DMS79 treated with DMSO at 0.1 percent for 48 hours (cell line): ENCODE measurements around the gene FAM83C.
A peak's percentile ranks its signal among the peaks of the same experiment; 100 is the strongest.
"Not testable (repeated sequence)": the region's sequence is repeated elsewhere in the genome, so short reads cannot be mapped to it uniquely, and the experiment has no call there.

ENCODE experiments used
- DNase-seq: peaks from one replicate; lab custom pipeline; 2025; lab: John Stamatoyannopoulos, UW

Gene FAM83C

DNA sequence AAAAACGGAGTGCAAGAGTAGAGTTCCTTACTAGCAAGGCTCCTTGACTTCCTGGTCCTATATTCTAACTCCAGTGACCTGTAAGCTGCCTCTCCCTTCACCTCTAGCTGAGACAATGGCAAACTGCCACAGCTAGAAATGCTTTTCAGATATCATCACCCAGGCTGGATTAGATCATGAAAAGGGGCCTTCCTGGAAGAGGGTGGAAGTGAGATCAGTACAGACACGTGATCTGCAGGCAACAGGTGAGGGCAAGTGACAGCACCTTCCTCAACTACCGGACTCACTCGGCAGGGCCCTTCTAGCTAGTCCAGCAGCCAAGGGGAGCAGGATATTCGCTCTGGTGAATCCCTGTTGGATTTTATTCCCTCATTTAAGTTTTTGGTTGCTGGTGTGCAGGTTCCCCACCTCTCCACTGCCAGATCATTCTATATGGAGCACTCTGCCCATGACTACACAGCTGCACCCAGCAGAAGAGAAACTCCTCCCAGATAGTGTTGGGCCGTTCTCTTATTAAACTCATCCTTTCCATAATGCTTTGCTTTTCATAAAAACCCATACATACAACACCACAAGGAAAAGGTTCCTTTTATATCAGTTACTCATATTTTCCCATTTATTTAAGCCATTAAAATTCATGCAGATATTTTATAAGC lies 26.4 kb upstream of the FAM83C start:
- no peak for DNase-seq

DNA sequence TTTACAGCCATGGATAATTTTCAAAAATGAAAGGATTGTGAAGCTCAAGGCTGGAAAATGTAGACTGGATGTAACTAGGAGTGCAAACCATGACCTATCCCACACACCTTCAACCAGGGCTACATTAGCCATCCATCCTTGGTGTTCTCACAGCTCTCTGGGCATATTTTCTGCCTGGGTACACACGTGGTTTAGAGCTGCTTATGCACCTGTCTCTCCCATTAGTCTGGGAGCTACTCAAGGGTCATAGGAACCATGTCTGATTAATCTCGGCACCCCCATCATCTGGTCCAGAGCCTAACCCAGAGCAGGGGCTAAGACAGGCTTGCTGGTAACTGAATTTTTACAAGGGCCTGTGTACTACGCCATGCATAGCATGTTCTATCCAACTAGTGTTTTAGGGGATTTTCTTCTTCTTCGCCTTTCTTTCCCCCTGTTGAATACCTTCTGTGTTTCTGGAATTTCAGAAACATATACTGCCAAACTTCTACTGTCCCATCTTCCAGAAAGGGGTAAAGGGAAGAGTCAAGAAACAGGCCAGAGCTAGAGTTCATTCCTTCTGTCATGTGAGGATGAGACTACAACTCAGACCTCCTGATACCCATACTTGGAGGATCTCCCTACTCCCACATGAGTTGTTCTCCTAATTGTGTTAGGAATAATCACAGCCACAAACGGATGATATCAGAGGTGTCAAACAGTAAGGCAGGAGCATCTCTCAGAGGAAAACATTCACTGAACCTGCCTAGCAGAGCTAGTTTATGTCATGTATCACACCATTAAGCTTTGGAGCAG lies 25.4 kb upstream of the FAM83C start:
- DNase-seq = peak; percentile 12

DNA sequence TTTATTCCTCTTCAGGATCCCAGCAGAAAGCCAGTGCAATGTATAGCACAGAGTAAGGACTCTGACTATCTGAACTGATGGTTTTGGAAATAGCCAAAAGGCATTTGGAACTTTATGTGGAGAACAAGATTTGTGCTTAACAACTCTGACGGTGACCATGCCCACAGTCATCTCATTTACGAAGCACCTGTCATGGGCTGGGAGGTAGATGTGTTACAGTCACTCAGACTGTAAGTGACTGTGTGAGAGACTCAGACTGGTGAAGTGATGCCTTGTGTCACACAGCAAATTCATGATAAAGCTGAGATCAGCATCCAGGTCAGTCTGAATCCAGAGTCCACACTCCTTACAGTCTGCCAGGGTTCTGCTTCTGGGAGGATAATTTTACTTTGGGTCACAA lies 23.9 kb upstream of the FAM83C start:
- no peak for DNase-seq

DNA sequence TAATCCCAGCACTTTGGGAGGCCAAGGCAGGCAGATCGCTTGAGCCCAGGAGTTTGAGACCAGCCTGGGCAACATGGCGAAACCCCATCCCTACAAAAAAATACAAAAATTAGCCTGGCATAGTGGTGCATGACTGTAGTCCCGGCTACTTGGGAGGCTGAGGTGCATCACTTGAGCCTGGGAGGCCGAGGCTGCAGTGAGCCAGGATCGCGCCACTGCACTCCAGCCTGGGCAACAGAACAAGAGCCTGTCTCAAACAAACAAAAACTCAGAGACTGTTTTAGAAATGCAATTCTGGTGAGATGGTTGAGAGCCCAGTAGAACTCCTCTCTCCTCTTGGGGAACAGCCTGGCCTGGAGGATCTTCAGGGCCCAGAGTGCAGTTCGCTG lies 23.4 kb upstream of the FAM83C start:
- not testable (repeated sequence) for DNase-seq

DNA sequence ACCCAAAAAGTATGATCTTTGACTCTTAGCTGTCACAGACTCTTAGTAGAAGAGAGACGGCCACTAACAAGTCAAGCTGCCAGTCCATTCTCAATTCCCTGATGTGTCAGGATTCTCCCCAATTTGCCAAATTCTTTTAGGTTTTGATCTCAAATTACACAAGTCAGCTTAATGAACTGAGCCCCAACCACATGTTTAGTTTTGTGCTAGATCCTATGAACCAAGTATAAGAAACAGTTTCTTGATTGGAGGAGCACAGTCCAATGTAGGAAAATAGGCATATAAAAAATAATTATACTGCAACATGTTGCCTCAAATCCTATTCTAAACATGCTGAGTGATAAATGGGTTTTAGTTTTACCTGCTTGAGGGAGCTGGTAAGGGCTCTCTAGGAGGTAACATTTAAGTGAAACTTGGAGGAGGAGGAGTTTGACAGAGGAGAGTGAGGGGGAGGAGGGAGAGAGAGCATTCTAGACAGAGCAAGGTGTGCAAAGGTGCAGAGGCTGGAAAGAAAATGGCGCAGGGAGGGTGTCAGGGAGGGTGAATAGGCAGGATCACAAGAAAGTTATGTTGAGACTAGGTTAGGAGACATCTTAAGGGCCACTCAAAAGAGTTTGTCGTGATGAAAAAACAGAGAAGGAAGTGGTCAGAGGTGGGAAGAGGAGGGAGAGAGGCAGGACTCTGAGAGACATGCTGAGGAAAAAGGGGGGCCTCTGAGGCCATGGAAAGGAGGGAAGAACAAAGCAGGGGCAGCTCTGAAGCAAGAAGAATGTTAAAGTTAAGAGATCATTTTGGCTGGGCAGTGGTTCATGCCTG lies 22.8 kb upstream of the FAM83C start:
- no peak for DNase-seq

DNA sequence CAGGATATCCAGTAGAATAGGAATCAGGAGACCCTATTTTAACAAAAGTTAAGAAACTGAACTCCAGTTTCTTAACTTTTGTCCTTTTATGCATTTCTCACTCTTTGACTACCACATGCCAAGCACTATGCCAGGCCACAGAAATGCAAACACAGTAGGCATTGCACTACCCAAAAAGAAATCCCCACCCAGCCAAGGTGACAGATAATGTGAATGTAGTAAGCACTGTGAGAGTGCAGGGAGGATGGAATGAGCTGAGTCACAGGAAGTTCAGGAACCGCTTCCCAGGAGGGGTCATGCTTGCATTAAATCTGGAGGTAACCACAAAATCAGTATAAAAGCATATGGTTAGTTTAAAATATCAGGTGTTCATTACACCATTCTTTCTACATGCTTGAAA lies 20.1 kb upstream of the FAM83C start:
- no peak for DNase-seq

DNA sequence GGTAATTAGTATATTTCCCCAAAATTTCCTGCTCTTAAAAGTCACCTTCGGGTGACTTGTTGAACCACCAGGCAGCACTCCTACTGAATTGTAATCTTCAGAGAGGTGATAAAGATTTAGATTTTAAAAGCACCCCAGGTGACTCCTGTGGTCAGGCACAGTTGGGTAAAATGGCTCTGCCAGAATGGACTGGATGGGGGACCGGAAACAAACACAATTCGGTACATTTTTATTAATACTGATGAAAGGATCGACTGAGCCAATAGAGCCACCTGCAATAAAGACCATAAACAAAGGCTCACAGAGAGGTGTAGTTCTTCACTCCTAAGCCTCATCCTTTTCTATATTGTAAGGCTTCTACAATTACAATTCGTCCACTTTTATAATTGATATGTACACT lies 19.6 kb upstream of the FAM83C start:
- no peak for DNase-seq

DNA sequence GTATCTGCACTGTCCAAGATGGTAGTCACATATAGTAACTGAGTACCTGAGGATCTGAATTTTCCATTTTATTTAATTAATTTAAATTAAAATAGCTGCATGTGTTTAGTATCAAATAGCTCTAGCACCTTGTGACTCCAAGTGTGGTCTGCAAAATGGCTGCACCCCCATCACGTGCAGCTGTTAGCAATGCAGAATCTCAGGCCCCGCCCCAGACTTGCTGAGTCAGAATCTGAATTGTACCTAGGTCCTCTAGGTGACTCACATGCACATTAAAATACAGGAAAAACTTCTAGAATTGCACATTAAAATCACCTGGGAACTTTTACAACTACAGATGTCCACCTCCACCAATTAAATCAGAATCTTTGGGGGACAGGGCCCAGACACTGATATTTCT lies 19.2 kb upstream of the FAM83C start:
- DNase-seq = no peak

DNA sequence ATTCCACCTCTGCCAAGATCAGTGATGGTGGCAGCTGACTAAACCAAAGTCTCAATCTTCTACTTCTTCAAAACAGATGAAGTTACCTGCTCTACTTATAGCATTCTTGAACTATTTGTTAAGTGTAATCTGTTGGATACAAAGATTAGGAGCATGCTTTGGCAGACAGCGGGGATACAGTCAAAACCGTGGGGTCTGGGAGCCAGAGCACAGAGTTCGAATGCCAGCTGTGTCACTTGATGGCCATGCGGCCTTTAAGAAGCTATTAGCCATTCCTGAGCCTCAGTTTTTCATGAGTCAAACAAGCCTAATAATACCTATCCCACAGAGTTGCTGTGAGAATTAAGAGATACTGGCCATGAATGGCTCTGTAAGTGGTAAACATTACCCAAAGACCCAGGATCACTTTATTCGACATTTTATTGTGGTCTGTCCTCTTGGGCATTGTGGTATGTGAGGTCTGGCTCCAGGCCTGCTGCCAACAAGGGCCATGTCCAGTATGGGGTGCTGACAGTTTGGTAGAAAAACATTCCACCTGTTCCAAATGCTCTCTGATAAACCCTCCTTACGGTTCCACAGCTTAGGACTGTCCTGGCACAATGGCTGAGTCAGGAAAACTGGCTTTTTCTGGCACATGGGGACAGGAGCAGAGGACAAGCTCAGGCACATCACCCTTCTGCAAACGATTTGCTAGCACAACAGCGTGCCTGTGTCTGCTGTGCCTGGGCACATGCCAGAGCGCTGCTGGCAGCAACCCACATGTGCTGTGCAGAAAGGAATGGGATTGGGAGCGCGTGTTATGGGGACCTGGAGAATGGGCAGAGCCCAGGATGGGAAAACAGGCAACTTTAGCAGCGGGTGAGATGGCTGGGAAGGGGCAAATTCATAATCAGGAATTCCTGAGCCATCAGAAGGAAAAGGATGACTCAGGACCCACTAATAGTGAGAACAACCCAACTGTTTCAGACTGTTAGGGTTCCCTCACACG lies 15.7 kb upstream of the FAM83C start:
- peak; percentile 76 for DNase-seq

DNA sequence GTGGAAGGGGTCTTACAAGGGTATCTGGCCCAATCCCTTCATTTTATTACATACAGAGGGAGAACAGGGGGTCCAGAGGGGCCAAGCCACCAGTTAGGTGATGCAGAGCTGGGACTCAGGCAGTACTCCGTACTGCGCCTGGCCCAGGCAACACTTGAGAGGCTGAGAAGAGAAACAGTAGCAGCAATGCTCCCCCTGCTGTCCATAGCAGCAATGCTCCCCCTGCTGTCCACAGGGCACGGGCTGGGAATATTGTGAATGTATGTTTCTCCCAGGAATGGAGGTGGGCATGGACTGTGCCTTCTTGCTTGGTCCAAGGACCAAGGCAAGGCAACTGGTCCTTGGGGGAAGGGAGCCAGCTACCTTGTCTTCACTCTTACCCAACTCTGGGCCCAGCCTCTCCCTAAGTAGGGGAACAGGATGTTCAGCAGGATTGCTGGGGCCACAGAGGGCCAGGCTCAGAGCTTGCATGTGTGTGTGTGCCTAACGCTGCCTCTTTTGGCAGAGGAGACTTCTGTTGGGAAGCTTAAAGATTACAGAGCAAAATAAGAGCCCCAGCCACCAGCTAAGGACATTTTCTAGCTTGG lies 14.8 kb upstream of the FAM83C start:
- DNase-seq = no peak

DNA sequence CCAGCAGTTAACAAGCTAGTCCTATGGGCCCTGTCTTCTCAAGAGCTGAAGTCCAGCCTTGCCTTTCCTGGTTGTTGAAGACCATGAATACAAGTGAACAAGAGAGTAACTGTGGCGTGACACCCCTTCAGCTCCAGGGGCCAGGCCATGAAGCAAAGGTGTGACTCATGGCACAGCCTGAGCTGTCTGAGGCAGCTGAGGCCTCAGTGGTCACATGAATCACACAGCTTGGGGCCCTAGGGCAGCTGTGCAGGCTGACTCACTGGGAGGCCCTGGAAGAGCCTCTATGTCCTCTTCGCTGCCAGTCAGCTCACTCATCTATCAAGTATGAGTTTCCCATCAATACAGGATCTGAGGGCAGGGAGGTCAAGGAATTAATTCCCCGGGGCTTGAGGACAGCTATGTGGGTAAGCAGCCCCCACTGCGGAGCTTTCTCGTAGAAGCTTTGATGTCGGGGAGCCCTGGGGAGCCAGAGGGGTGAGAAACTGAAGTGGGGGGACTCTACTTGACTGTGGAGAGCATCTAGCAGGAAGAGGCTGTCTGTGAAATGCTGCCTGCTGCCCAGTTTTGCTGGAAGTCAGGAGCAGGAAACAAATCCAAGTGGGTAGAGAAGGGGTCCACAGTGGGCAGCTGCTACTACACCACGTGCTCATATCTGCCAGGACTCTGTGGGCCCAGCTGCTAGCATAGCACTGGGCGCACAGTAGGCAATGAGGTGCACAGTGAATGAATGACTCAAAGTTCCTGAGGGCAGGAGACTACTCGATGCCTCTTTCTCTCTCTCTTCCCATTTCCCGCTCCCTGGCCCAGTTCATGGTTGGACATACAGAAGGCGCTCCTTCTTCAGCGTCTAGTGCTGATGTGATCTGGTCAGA lies 13.7 kb upstream of the FAM83C start:
- DNase-seq = no peak

DNA sequence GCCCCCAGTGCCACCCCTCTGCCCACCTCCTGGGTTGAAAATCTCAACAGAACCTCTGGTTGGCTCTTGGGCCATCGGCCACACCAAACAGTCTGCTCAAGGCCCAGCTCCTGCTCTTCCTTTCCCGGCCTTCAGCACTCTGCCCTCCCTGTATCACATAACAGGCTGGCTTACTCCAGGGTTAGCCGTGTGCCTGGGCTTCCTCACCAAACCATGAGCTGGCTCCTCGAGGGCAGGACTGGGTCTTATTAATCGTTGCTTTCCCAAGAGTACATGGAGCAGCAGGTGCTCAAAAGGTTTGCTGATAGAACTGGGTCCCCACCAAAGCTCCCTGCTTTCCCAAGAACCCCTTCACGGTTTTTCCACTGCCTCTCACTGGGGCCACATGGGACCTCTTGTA lies 12.7 kb upstream of the FAM83C start:
- no peak for DNase-seq

DNA sequence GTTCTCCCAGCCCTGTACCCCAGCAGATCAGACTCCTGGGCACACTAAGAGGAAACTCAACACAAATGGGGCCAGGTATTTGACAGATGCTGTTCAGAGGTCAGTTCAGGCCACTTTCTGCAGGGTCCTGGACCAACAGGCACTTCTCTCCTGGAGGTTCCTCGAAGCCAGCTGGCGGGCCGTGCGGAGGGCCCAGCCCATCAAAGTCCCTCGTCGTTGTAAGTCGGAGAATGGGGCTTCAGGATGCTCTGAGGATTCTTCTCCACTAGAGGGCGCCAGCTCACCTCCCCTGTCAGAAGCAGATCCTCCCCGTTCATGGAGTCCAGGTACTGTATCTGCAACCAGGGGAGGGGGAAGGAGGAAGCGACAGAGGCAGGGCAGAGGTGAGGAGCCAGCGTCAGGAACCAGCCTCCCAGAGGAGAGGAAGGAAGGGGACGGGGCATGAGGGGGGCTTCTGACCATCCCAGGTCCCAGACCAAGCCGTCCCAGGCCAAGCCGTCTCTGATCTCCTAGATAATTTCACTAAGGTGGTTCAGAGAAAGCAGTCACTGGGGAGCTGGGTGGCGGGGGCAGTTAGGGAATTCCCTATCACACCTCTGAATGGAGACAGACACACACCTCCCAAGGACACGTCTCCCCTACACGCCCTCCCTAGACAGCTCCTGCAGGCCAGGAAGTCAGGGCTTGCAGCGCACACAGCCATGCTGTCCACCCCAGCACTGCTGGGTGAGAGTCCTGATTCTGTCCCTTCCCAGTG lies 11.7 kb upstream of the FAM83C start:
- DNase-seq = peak; percentile 83

DNA sequence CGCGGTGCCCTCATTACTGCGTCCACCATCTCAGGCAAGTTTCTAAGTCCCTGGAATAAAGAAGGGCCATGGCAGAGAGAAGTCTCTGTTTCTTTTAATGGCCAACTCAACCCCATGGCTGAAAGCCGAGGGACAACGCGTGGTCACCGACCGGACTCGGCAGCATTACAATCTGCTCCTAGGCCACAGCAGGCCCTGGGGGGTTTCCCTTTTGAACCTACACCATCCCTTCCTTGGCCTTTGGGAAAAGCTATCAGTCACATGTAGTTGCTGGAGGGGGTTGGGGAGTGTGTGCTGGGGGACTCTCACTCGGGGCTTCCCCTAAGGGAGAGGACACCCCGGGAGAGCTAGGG lies 11.1 kb upstream of the FAM83C start:
- no peak for DNase-seq

DNA sequence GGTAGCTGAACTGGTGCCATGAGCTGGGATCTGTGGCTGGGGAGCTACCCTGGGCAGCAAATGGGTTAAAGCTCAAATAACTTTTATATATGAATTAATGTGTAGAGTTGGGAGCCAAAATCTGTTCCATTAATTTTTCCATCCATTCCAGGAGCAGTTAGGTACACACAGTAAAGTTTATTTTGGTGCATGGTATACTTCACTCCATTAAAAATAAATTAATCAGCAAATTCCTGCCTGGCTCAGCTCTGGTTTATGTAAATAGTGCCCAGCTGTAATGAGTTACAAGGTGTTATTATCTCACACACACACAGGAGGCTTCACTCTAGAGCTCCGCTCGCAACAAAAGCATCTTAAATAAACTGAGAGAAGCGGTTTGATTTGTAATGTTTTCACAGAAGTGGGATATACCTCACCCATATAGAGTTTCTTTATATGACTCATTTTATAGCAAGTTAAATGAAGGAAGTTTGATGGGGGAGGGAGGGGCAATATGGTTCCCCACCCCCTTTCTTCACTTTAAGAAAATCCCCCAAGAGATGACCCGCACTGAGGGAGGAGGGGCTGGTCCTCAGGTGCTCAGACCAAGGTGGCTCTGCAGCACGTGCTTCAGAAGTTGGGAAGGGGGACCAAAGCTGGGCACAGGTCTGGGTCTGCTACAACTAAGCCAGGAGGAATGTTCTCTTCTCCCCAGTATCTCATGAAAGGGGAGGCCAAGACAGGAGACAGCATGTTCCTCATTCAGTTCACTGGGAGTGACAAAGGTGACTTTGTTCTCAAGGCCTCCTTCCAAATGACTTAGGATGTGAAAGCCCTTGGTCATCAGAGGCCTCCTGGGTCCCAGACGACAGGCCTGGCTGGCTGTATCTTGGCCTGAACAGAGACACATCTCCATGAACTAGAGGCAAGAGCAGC lies 10.5 kb upstream of the FAM83C start:
- no peak for DNase-seq

DNA sequence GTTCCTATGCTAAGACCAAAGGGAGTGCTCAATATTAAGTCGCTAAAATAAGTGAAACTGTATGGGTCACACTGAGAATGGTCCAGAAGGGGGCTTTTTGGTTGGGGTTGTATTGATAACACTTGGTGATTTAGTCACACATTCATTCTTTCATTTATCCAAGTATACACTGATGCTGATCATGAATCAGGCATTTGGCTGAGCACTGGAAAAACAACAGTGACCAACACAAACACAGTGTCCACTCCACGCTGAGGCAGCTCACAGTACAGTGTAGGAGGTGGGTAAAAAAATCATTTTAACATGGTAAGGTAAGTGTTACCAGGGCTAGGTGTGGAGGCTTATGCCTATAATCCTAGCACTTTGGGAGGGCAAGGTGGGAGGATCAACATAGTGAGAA lies 9.2 kb upstream of the FAM83C start:
- no peak for DNase-seq

DNA sequence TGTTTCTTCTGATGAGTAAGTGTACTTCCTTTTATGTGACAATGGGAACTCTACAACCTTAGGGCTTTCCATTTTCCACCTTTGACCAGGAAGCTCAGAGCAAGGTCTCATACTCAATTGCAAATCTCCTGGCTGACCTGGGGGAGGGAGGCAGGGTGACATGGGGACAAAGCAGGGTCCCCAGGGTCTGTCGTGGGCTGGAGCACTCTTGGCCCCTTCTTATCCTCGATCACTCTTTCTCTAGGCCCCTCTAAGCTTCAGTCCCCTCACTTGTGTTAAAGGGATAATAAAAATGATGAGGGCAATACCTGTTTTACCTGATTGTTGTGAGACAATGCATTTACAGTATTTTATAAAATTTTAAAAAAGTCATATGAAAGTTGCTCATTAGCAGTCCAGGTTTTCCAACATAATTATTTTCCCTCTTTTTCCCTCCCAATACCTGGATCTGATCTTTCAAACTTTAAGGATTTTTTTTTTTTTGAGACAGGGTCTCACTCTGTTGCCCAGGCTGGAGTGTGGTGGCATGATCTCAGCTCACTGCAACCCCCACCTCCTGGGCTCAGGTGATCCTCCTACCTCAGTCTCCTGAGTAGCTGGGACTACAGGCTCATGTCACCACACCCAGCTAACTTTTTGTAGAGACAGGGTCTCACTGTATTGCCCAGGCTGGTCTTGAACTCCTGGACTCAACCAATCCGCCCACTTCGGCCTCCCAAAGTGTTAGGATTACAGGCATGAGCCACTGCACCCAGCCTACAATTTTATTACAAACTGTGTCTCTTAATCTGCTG lies 8.4 kb upstream of the FAM83C start:
- DNase-seq = no peak

DNA sequence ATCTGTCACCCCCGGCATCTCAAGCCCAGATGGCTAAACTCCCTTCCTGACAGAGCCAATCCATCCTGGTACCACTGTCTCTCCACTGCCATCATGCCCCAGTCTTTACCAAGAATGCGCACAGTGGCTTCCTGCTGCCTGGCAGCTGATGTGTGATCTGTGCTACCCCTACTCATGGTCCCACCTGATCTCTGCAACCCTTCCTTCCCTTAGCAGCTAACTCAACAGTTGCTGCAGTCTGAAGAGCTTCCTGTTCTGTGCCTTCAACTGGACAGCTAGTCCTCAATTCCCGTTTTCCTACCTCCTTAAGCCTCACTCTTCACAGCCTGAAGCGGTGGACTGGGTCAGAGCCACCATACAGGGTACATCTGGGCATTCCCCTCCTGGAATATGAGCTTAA lies 7.6 kb upstream of the FAM83C start:
- DNase-seq = no peak
